ENCODE measurements around the gene SLC7A5.

Gene SLC7A5

DNA sequence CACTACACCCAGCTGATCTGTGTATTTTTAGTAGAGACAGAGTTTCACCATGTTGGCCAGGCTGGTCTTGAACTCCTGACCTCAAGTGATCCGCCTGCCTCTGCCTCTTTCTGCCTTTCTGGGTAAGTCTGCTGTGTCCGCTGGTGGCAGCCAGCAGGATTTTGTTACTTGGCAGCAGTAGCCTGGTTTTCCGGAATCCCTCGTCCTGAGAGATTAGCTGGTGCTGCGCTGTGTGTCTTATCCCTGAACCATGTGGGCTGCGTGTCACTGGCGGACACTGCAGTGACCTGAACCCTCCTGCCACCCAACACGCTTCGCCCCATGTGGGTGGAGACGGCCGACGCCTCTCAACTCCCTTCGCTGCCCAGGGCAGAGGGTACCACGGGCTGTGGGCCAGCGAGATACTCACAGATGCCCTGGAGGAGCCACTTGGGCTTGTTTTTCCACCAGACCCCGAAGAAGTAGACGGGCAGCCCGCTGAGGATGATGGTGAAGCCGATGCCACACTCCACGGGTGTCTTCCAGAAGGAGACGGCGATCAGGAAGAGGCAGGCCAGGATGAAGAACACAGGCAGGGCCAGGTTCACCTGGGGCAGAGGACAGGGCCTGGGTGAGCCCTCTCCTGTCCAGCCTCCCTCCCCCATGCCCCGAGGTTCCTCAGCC is 35.2 kb downstream of the SLC7A5 start:
- no peak for DNase-seq (ENCODE audit: low read depth)
- H3K4me3 ChIP-seq (ENCODE audit: low read length) = no peak overlapping the region
- TF ChIP-seq, protein P1, sequence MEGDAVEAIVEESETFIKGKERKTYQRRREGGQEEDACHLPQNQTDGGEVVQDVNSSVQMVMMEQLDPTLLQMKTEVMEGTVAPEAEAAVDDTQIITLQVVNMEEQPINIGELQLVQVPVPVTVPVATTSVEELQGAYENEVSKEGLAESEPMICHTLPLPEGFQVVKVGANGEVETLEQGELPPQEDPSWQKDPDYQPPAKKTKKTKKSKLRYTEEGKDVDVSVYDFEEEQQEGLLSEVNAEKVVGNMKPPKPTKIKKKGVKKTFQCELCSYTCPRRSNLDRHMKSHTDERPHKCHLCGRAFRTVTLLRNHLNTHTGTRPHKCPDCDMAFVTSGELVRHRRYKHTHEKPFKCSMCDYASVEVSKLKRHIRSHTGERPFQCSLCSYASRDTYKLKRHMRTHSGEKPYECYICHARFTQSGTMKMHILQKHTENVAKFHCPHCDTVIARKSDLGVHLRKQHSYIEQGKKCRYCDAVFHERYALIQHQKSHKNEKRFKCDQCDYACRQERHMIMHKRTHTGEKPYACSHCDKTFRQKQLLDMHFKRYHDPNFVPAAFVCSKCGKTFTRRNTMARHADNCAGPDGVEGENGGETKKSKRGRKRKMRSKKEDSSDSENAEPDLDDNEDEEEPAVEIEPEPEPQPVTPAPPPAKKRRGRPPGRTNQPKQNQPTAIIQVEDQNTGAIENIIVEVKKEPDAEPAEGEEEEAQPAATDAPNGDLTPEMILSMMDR (conservative IDR thresholded peaks at IDR 0.05; ENCODE audit: low read length) = no peak

DNA sequence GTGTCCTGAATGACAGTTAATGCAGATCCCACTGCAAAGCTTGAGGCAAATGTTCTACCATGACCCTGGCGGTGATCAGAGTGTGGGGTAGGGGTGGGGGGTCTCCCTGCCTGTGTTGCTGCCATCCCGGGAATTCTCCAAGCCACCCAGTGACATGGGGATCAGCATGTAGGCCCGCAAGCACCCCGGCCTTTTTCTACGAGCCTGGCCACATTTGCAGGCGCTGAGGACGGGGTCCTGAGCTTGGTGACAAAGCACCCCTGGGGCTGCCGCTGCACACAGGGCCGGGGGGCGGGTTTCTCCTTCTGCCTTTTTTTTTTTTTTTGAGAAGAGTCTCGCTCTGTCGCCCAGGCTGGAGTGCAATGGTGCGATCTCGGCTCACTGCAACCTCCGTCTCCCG is 35.8 kb downstream of the SLC7A5 start:
- no peak for DNase-seq (ENCODE audit: low read depth)
- TF ChIP-seq, protein P1 (conservative IDR thresholded peaks at IDR 0.05; ENCODE audit: low read length) = no peak
- H3K4me3 ChIP-seq (ENCODE audit: low read length) = no peak overlapping the region

DNA sequence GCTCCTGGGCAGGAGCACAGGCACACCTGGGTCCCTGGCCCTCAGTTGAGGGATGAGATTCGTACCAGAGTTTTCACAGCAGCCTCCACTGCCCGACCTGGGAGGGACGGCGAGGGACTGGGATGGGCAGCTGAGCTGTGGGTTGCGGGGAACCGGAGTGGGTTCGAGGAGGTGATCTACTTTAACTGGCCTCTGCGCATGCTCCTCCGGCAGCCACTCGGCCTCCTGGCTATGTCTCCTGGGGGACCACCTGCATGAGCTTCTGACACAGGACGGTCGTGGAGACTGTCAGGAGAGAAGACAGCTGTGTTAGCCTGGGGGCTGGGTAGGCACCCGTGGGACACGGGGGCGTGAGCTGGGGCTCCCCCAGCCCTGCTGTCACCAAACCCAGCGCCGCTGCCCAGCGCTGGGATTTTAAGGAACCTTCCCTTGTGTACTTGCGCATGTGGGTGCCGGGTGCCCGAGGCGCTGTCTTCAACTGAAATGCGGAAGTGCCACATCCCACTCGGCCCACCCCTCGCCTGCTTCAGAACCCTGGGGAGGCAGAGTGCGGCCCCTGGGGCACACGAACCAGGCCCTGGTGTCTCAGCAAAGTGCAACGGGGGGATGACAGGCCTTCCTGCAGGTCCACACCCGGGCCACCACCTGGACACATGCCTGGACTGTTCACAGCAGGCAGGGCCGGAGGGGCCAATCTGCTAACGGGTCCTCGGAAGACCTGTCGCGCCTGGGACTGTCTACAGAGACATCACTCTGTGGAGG is 36.4 kb downstream of the SLC7A5 start:
- TF ChIP-seq, protein P1 (conservative IDR thresholded peaks at IDR 0.05; ENCODE audit: low read length) = no peak
- no peak for DNase-seq (ENCODE audit: low read depth)

DNA sequence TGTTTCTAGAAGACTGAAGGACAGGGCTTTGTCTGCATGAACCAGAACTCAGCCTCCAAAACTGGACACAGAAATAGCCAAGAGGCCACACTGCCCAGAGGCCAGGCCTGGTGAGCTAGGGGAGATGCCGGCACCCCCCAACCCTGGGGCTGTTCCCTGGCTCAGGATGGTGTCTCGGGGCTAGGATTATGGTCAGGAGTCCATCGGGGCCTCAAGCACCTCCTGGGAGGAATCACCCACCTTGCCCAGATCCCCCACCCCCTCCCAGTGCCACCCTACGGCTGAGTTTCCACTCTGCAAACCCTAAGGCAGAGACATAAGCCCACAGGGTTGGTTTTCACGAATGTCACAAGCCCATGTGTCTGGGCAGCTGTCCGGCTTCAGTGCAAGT is 37.2 kb downstream of the SLC7A5 start:
- H3K4me3 ChIP-seq (ENCODE audit: low read length) = no peak overlapping the region
- TF ChIP-seq, protein P1 (conservative IDR thresholded peaks at IDR 0.05; ENCODE audit: low read length) = no peak
- no peak for DNase-seq (ENCODE audit: low read depth)

More for the DNA sequence above, 36.4 kb downstream of the SLC7A5 start:
- H3K4me3 ChIP-seq (ENCODE audit: low read length) = no peak overlapping the region

DNA sequence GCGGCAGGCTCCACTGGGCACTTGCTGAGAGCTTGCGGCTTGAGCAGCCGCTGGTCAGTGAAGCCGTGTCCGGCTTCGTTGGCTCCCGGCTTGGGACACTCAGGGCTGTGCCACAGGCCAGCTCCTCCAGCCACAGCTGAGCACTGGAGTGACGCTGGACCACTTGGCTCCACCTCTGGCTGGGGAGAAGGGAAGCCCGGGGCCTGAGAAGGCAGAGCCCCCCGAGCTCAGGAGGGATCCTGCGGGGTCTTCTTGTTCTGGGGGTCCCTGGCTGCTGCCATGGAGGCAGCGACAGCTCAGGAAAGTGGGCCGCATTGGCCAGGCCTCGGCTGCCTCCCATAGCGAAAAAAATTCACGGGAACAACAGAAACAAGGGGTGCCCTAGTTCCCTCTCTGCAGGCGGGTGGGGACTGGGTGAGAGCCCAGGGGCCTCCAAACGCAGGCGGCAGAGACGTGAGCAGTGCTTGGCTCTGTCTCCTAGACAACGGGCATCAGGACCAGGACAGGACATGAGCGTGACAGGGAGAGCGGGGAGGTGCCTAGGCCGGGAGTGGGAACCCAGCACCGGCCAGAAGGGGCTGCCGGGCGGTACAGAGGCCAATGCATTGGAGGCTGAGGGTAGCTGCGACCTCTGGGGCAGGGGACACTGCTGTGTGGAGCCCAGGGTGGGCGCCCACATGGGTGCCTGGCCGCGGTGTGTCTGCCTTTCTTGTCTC is 37.7 kb downstream of the SLC7A5 start:
- TF ChIP-seq, protein P1 (conservative IDR thresholded peaks at IDR 0.05; ENCODE audit: low read length) = no peak
- H3K4me3 ChIP-seq (ENCODE audit: low read length) = no peak overlapping the region
- DNase-seq (ENCODE audit: low read depth) = no peak

DNA sequence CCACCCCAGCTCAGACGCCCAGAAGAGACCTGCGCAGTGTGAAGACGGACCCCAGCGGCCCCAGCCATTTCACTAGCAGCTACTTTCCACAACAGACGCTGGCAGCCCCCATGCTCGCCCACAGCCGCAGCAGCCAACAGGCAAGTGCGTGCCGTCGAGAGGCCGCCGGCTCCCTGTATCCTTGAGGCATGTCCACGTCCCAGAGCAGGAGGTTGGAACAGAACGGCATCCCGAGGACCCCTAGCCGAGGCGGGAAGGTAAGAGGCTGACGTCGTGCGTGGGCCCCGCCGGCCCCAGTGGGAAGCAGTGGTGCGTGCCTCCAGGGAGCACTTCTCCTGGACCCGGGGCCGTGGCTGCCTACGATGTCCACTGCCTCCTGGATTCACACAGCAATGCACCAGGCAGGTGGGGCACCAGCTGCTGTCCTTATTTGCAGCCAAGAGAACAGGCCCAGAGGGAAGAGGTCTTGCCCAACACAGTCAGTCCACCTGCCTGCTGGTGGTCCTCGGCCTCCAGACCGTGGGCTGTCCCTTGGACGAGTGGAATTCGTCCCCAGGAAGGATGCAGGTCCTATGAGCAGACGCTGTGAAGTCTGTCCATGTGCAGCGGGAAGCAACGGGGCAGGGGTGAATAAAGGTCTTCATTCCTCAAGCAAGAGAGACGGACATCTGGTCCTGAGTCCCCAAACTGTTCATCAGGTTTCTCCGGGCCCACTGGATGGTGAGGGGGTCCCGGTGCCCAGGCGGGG is 38.5 kb downstream of the SLC7A5 start:
- no peak overlapping the region for H3K4me3 ChIP-seq (ENCODE audit: low read length)
- no peak for DNase-seq (ENCODE audit: low read depth)
- TF ChIP-seq, protein P1 (conservative IDR thresholded peaks at IDR 0.05; ENCODE audit: low read length) = no peak
